ENCODE measurements around the gene ZC3HAV1.
"Not testable (repeated sequence)": the region's sequence is repeated elsewhere in the genome, so short reads cannot be mapped to it uniquely, and the experiment has no call there.

Gene ZC3HAV1

GRCh38 chr7:139054101-139054500, 55.4 kb downstream of the ZC3HAV1 start:
- DNase-seq (ENCODE audit: low read depth in 2 of 2): no peak

GRCh38 chr7:139051655-139052054, 57.9 kb downstream of the ZC3HAV1 start:
- no peak for DNase-seq (ENCODE audit: low read depth in 2 of 2)

GRCh38 chr7:139049936-139050335, 59.6 kb downstream of the ZC3HAV1 start:
- no peak for DNase-seq (ENCODE audit: low read depth in 2 of 2)

DNA sequence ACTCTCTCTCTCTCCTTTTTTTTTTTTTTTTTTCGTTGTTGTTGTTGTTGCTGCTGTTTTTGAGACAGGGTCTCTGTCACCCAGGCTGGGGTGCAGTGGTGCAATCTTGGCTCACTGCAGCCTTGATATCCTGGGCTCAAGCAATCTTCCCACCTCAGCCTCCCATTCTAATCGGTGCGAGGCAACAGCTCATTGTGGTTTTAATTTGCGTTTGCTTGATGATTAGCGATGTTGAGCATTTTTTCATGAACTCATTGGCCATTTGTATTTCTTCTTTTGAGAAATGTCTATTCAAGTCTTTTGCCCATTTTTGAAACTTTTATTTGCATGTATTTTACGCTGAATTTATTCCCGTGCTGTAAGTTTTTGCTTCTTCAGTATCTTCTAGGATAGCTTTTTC, 60.4 kb downstream of the ZC3HAV1 start:
- no peak for DNase-seq (ENCODE audit: low read depth in 2 of 2)

DNA sequence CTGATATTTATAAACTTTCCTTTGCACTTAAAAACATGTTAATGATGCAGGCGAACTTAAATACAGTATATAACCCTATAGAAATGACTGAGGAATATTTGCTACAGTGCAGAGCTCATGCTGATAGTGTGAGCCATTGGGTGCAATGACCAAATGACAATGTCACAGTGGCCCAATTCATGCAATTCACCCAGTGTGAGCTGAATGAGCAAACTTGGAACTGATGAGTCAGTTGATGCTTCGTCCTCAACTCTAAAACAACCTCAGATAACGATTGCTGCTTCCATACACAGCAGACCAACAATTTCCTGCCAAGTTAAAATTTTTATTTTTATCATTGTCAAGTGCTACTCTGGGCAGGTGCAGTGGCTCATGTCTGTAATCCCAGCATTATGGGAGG, 61.5 kb downstream of the ZC3HAV1 start:
- DNase-seq (ENCODE audit: low read depth in 2 of 2): no peak

DNA sequence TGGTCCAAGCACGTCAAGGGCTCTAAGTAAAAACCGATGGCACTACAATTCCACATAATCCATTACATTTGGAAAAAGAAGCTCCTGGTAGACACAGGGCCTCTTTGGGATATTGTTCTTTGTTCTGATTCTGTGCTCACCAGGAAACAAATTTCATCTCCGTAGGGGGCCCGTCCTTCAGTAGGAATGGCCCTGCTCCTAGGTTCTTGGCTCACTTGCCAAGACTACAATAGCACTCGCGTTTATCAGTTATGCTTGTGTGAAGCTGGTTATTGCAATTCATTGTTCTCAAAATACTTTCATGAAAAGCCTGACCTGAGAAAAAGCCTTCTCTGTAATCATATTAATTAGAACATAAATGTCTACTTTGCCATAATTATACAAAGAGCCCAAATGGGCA, 63.4 kb downstream of the ZC3HAV1 start:
- DNase-seq (ENCODE audit: low read depth in 2 of 2): no peak

DNA sequence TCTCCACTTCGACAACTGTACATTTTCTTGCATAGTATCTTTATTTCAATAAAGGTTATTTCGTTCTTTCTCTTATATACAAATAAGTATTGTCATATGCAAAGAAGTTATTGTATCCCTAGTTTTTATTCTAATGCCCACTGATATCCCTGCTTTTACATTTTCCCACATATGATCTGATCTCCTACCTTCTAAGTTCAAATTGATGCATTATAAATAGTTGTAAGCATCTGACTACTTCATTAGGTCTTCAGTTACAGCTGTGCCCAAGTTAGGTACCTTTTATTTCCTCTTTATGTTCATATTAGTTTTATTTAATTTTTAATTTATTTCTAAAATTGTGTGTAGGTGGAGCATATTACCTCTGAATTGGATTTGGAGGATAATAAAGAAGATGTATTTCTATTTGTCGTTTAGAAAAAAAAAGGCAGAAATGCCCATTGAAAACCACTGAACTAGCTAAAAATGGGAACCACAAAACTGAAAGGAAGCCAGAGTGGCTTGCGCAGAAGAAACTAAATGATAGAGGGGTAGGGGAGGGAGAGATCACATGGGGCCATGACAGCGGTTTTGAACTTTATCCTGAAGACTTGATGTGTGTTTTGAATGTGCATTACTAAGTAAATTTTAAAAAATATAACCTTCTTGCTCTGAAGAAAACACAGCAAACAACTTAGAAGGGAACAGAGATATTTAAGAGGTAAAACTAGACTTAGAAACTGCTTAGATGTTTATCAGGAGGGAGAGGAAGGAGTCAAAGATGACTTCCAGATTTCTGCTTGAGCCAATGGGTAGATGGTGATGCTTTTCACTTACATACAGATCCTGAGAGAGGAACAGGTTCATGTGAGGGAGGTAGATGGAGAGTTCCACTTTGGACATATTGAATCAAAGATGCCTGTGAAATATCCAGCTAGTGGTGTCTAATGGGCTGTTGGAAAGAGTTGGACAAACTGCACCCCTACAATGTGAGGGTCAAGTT, 64.4 kb downstream of the ZC3HAV1 start:
- DNase-seq (ENCODE audit: low read depth in 2 of 2): no peak

DNA sequence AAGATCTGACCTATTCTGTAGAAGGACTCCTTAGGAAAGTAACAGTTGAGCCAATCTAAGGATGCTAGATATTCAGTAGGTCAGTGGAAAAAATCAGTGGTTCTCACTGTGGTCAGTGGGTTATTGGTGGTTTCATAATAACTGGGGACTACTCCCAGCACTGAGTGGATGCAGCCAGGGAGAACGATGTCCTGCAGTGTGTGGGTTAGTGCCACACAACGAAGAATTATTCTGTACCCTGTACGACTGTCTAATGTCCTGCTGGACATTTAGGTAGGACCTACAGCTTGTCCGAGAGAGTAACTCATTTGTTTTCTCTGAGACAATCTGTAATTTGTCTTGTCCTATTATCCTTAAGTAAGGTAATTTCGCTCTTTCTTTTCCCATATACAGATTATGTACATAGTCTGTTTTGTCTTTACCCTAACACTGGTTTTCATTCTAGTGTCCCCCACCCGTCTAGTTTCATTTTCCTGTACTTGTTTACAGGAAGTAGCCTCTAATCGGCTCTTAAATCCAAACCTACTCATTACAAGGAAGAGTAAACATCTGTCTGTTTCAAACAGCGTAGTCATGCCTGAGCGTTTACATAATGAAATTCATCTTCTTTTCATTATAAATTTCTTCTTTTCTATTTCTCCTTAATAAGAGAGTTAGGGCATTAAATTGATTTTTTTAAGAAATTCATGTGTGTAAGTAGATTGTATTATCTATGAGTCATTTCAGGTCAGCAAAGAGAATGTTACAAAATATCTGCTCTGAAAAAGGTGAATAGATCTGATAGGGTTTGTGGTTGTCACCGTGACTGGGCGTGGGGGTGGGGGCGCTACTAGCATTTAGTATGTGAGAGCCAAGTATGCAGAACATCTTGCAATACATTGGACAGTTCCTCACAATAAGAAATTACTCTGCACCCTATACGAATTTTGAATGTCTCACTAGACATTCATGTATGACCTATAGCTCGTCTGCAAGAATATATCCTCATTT, 65.4 kb downstream of the ZC3HAV1 start:
- peak; percentile 53 to 68 for DNase-seq (ENCODE audit: low read depth in 2 of 2)

DNA sequence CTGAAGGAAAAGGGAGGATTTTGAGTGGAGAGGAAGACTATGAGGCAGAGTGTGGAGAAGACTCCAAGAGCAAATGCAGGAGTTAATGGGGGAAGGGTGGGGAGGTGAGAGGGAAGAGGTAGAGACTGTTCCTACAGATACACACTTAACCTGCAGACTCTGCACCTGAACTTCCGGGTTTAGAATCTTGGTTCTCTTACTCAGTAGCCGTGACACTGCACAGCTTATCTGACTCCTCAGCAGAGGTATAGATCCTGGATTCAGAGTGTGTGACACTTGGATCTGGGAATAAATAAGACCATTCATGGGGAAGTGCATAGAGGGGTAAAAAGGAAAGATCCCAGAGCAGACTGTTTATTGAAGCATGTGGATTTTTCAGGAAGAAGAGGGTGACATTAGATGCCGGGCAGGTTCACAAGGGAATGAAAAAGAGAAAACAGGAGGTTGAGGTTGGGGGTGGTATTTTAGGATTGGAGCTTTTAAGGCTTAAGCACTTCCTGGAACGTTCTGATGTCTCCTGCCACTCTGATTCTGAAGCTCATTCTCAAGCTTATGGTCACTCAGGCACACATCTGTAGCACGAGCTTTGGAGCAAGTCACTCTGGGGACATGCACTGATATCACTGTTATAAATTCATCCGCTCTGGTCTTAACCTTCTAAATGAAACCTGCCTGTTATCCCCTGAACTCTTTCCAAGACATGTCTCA, 68.0 kb downstream of the ZC3HAV1 start:
- no peak for DNase-seq (ENCODE audit: low read depth in 2 of 2)

DNA sequence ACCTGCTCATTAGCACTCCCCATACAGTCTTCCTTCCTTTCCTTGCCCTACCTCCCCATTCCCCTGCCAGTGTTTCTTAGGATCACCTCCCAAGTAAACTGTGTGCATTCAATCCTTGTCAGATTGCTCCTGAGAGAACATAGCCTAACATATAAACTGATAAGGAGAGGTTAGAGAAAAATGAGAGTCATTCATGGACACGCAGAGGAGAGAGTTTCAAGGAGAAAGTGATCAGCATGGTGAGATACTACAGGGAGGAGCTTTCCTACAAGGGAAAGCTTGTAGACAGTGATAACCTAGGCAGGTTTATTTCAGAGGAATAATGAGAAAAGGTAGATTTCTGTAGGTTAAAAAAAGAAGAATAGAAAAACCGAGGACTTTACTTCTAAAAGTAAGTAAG, 70.8 kb downstream of the ZC3HAV1 start:
- DNase-seq (ENCODE audit: low read depth in 2 of 2): no peak

DNA sequence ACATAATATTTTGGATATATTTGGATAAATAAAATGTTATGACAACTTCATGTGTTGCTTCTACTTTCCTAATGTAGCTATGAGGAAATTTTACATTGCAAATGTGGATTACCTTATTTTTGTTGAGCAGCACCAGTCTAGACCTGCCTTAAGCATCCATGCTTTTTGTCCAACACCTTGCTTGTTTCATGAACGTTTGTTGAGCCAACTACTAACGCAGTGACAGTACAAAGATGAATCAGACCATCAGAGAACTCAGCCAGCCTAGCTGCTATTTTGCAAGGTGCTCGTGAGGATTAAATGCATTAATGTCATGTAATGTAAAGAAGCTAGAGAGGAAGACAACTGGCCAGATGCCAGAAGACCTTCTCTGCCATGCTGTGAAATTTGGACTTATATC, 72.6 kb downstream of the ZC3HAV1 start:
- DNase-seq (ENCODE audit: low read depth in 2 of 2): no peak

DNA sequence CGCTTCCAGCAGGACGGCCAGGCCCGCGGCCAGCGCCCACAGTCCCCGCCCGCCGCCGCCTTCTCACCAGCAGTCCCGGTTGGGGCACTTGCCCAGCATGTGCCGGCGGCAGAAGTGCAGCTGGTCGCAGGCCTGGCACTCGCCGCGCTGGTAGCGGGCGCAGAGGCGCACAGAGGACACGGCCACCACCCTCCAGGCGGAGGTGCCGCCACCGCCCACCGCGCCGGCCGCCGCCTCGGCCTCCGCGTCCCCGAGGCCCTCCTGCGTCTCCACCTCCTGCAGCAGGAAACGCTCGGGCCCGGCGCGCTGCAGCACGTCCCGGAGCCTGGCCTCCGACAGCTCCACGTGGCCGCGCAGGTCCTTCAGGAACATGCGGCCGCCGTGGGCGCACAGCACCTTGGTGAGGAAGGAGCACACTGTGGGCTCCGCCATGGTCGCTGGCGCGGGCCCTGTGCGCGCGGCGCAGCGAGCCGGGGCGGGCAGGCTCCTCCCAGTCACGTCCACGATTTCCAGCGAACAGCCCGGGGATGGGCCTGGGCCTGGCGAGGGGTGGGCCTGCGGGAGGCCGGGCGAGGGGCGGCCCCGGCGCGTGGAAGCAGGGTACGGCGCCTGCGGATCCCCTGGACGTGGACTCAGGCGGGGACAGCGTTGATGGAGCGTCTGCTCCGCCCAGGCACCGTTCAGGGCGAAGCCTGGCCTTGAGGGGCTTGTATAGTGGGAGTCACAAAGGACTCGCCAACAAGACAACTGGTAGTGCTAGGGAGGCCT, 73.8 kb downstream of the ZC3HAV1 start, which contains the start of gene ZC3HAV1L:
TSS of gene ZC3HAV1L (minus strand) at position 457 of the 768 bp plus-strand sequence. CDS start at position 432, 25 bp downstream.
- peak in 1 of 2 donors; percentile 21 for DNase-seq (ENCODE audit: low read depth in 2 of 2)

DNA sequence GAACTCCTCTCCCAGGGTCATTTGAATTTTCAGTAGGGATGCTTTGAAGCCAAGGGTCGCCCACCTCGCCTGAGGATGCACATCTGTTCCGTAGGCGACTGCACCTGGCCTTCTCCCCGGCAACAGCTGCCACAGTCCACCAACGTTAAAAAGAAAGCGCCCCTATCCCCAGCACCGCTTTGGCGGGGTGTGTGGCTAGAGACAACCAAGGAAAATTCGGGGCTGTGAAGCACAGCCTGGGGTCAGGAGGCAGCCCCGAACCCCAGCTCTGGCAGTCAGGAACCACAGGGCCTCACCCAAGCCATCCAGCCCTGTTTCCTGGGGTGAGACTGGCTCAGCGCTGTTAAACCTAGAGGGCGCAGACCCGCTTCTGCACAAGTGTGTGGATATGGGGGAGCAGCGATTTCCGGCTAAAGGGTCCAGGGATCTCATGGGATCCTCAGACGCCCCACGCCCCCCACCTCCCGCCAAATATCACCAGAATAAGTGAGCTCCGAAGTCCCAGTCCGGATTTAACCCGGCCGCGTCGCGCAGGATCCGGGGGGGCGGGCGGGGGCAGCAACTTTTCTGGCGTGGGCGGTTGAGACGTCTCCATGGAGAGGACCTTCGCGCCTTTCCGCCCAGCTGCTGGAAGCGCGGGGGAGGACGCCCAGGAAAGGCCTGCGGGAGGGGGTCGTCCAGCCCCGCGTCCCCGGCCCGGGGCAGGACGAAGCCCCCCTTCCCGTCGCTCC, 74.5 kb downstream of the ZC3HAV1 start:
- DNase-seq (ENCODE audit: low read depth in 2 of 2): peak in 1 of 2 donors; percentile 9

DNA sequence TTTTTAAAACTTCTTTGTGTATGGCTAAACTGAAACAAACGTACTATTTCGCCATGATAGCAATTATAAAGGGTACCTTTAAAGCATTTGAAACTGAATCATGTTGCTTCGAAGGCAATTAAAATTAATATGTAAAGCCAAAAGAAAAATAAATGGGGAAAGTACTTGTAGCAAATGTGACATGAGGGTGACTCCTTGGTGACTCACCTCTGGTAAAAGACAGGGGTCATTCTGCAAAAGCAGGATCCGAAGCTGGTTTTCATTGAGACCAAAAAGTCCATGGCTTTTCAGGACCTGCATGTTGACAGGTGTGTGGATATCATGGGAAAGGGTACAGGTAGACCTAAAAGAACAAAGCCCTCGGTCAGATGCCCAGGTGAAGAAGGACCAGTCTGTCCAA, 75.2 kb downstream of the ZC3HAV1 start:
- DNase-seq (ENCODE audit: low read depth in 2 of 2): no peak

- no peak for DNase-seq (ENCODE audit: low read depth in 2 of 2)
Measured at GRCh38 chr7:139033346-139034114, 76.0 kb downstream of the ZC3HAV1 start.

DNA sequence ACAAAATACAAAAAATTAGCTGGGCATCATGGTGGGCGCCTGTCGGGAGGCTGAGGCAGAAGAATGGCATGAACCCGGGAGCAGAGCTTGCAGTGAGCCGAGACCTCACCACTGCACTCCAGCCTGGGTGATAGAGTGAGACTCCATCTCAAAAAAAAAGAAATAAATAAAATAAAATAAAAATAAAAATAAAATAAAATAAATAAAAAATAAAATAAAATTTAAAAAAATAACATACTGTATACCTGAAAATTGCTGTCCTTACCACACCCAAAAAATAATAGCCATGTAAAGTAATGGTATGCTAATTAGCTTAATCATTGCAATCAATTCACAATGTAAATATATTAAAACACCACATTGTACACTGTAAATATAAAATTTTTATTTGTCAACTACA, 77.0 kb downstream of the ZC3HAV1 start:
- no peak for DNase-seq (ENCODE audit: low read depth in 2 of 2)

- no peak for DNase-seq (ENCODE audit: low read depth in 2 of 2)
Measured at GRCh38 chr7:139029353-139029752, 80.2 kb downstream of the ZC3HAV1 start.

DNA sequence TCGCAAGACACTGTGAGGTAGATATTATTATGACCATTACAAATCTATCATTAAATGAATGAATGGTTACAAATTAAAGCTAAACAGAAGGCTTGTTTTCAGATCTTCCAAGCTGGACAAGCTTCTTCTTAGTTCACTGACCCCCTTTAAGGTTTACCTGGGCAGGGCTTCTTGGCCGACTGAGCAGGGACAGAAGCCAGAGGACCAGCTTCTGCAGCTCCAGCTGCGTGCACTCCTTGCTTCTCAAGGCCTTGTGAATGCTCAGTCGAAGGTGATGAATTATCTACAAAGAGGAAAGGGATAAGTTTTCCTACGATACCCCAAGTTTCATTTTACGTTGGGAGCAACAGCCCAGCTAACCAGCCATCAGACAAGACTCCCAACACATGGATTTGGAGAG, 83.0 kb downstream of the ZC3HAV1 start:
- DNase-seq (ENCODE audit: low read depth in 2 of 2): no peak

- DNase-seq (ENCODE audit: low read depth in 2 of 2): not testable (repeated sequence)
Measured at GRCh38 chr7:139025861-139026260, 83.7 kb downstream of the ZC3HAV1 start.

Data from stimulated activated CD8-positive, alpha-beta memory T cell treated with anti-CD3 and anti-CD28 coated beads, Interleukin-15, amount 100 ng/mL, for 4 hours (primary cell).